Measurements from ENCODE around the gene ZDHHC14.

Gene ZDHHC14

GRCh38 chr6:157541618-157542413 lies 160.8 kb downstream of the ZDHHC14 start:
- TF ChIP-seq CTCF (IDR thresholded peaks at IDR 0.05; ENCODE audit: control insufficient read depth, extremely low read depth, insufficient read depth): no peak
- no peak for DNase-seq (ENCODE audit: low read depth)

GRCh38 chr6:157542414-157543160 lies 161.6 kb downstream of the ZDHHC14 start:
- DNase-seq (ENCODE audit: low read depth): no peak
- no peak for TF ChIP-seq CTCF (IDR thresholded peaks at IDR 0.05; ENCODE audit: control insufficient read depth, extremely low read depth, insufficient read depth)
- H3K4me3 ChIP-seq (ENCODE audit: low read depth, low read length): no peak overlapping the region

More at GRCh38 chr6:157541618-157542413, 160.8 kb downstream of the ZDHHC14 start:
- H3K4me3 ChIP-seq (ENCODE audit: low read depth, low read length): no peak overlapping the region

DNA sequence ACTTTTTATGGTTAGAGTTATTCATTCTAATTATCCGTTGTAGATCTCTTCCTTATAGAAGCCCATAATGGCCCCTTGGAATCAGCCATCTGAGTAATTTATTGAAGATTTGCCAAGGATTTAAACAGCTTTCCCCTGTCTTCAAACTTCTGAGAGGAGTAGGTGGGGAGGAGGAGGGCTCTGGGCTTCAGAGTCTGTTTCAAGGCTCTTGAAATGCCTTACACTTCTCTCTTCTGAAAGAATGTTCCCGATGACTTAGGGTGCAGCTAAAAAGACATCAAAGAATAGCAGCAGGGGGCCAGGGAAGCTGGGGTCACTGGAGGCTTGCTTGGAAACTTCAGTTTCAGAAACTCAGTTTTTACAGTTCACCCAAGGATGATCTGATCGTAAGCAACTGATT lies 165.3 kb downstream of the ZDHHC14 start:
- no peak overlapping the region for H3K4me3 ChIP-seq (ENCODE audit: low read depth, low read length)
- DNase-seq (ENCODE audit: low read depth): no peak
- TF ChIP-seq CTCF (IDR thresholded peaks at IDR 0.05; ENCODE audit: control insufficient read depth, extremely low read depth, insufficient read depth): no peak

GRCh38 chr6:157547112-157547511 lies 166.1 kb downstream of the ZDHHC14 start:
- DNase-seq (ENCODE audit: low read depth): no peak
- no peak for TF ChIP-seq CTCF (IDR thresholded peaks at IDR 0.05; ENCODE audit: control insufficient read depth, extremely low read depth, insufficient read depth)
- no peak overlapping the region for H3K4me3 ChIP-seq (ENCODE audit: low read depth, low read length)

DNA sequence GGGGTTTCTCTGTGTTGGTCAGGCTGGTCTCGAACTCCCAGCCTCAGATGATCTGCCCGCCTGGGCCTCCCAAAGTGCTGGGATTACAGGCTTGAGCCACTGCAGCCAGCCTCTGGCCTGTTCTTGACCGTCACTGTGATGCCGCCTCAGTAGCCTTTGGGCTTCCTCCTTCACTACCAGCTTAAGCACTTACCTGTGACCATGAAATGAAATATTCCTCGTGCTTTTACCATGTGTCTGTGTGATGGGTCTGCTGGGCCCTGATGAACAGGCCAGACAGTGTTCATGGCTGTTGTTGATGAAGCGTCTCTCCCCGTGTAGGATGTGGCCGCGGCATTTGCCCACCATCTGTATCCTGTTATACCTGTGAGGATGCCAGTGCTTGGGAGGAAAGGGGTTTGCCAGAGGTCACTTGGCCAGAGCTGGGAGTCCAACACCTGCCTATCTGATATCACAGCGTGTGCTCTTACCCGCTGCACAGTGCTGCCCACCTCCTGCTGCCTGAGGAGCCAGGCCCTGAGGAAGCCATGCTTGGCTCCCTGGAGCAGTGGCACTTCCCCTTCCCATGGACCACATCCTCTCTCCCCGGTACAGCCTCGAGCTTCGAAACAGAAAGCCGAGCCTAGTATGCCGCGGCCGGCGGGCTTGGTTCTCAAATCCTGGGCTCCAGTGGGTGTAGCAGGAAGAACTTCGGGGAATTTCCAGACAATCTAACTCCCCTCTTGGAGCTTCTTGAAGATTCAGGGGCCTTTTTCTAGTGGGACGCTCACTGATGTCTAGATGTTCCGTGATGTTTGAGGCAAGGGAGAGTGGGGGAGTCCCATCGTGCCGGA lies 167.9 kb downstream of the ZDHHC14 start:
- no peak for DNase-seq (ENCODE audit: low read depth)
- TF ChIP-seq CTCF (IDR thresholded peaks at IDR 0.05; ENCODE audit: control insufficient read depth, extremely low read depth, insufficient read depth): no peak
- no peak overlapping the region for H3K4me3 ChIP-seq (ENCODE audit: low read depth, low read length)

DNA sequence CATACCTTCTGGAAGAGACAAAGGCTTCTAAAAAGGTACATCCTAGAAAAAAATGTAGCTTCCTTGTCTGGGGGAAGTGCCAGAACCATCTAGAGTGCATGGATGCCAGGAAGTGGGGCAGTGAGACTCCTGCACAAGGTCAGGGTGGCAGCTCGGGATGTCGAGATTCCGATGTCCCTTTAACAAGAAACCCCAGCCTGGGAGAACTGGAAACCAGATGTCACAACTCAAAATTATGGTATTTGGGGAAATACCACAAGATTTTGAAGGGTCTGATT lies 168.4 kb downstream of the ZDHHC14 start:
- H3K4me3 ChIP-seq (ENCODE audit: low read depth, low read length): no peak overlapping the region
- DNase-seq (ENCODE audit: low read depth): no peak
- no peak for TF ChIP-seq CTCF (IDR thresholded peaks at IDR 0.05; ENCODE audit: control insufficient read depth, extremely low read depth, insufficient read depth)
